Measurements from ENCODE around the gene NTN5. TPM values are rescaled to one million over a fixed set of nuclear protein-coding genes. Genes with fewer than 3 reads are reported as not detected.

NTN5 gene
- total RNA-seq, 1 donor from 2014 or later, result 0.11 TPM

DNA sequence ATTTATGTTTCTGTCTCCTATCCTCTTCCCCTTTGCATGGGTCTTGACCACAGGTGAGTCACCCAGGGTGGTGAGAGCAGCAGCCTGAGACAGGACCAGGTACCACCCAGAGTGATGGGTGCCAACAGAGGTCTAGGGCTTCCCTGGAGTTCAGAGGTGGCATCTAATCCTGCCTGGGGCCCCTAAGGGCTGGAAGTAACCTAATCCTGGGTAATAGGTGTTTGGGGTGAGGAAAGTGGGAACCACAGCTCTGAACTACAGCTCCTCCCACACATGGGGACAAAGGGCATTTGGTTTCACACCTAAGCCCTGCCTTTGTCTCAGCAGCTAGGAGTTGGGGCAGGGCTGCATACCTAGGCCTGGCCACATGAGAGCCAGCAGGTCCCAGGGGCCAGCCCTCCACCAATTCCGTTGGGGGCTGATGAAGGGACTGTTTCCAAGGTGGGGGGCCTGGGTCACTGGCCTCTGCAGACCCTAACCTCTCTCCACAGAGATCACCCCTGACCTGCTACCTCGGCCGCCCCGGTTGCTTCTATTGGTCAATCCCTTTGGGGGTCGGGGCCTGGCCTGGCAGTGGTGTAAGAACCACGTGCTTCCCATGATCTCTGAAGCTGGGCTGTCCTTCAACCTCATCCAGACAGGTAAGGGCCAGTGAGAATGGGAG lies 45.5 kb downstream of the NTN5 start:
- TF ChIP-seq, protein P1, sequence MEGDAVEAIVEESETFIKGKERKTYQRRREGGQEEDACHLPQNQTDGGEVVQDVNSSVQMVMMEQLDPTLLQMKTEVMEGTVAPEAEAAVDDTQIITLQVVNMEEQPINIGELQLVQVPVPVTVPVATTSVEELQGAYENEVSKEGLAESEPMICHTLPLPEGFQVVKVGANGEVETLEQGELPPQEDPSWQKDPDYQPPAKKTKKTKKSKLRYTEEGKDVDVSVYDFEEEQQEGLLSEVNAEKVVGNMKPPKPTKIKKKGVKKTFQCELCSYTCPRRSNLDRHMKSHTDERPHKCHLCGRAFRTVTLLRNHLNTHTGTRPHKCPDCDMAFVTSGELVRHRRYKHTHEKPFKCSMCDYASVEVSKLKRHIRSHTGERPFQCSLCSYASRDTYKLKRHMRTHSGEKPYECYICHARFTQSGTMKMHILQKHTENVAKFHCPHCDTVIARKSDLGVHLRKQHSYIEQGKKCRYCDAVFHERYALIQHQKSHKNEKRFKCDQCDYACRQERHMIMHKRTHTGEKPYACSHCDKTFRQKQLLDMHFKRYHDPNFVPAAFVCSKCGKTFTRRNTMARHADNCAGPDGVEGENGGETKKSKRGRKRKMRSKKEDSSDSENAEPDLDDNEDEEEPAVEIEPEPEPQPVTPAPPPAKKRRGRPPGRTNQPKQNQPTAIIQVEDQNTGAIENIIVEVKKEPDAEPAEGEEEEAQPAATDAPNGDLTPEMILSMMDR (IDR thresholded peaks at IDR 0.05; ENCODE audit: insufficient read depth, low read depth, low read length), result no peak
- no peak for TF ChIP-seq EZH2 (IDR thresholded peaks at IDR 0.05; ENCODE audit: insufficient read depth, low read length)
- no peak overlapping the region for H3K9ac ChIP-seq (ENCODE audit: low read length)
- no peaks in the 10 kb centered on the region for H3K9me3 ChIP-seq (ENCODE audit: insufficient read depth, low read depth, low read length)
- FAIRE-seq (no peak), DNase-seq (ENCODE audit: low read depth) (no peak)
- no peak overlapping the region for H3K4me2 ChIP-seq (ENCODE audit: low read length)
- Mint-ChIP-seq H3K4me1 (ENCODE audit: low read depth, unreplicated experiment) (peaks cover 9% of the 10 kb centered on the region), H3K9me3 (ENCODE audit: unreplicated experiment) (no peaks in the 10 kb centered on the region), H3K4me3 (ENCODE audit: unreplicated experiment) (peak overlapping the region; percentile 16), H3K27ac (ENCODE audit: unreplicated experiment) (no peak overlapping the region), H3K27me3 (ENCODE audit: low read depth, unreplicated experiment) (no peaks in the 10 kb centered on the region), H3K36me3 (ENCODE audit: low read depth, unreplicated experiment) (peaks cover 5% of the 10 kb centered on the region)
- H3K27ac ChIP-seq (ENCODE audit: low read depth, low read length), result no peak overlapping the region
- peaks cover 20% of the 10 kb centered on the region for H3K4me1 ChIP-seq (ENCODE audit: insufficient read depth, low read length)
- H4K20me1 ChIP-seq (ENCODE audit: insufficient read depth, low read length), result peaks cover 4% of the 10 kb centered on the region
- no peak overlapping the region for H3K4me3 ChIP-seq (ENCODE audit: insufficient read depth, low read depth, low read length)
- no peak overlapping the region for H2AFZ ChIP-seq (ENCODE audit: low read depth, low read length)
- H3K27me3 ChIP-seq (ENCODE audit: insufficient read depth, low read length), result no peaks in the 10 kb centered on the region
- H3K36me3 ChIP-seq (ENCODE audit: insufficient read depth, low read length), result no peaks in the 10 kb centered on the region
- peaks cover 17% of the 10 kb centered on the region for H3K79me2 ChIP-seq (ENCODE audit: insufficient read depth, low read length)

DNA sequence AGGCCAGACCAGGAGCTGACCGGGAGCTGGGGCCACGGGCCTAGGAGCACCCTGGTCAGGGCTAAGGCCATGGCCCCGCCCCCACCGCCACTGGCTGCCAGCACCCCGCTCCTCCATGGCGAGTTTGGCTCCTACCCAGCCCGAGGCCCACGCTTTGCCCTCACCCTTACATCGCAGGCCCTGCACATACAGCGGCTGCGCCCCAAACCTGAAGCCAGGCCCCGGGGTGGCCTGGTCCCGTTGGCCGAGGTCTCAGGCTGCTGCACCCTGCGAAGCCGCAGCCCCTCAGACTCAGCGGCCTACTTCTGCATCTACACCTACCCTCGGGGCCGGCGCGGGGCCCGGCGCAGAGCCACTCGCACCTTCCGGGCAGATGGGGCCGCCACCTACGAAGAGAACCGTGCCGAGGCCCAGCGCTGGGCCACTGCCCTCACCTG lies 46.9 kb downstream of the NTN5 start:
- FAIRE-seq (no peak), DNase-seq (ENCODE audit: low read depth) (no peak)
- no peaks in the 10 kb centered on the region for H3K27me3 Mint-ChIP-seq (ENCODE audit: low read depth, unreplicated experiment)
- no peaks in the 10 kb centered on the region for H3K27me3 ChIP-seq (ENCODE audit: insufficient read depth, low read length)
- no peak overlapping the region for H3K4me3 ChIP-seq (ENCODE audit: insufficient read depth, low read depth, low read length)
- H3K9ac ChIP-seq (ENCODE audit: low read length), result no peak overlapping the region
- H3K9me3 ChIP-seq (ENCODE audit: insufficient read depth, low read depth, low read length), result no peaks in the 10 kb centered on the region
- H3K27ac Mint-ChIP-seq (ENCODE audit: unreplicated experiment), result no peak overlapping the region
- TF ChIP-seq, protein P1 (IDR thresholded peaks at IDR 0.05; ENCODE audit: insufficient read depth, low read depth, low read length), result no peak
- TF ChIP-seq EZH2 (IDR thresholded peaks at IDR 0.05; ENCODE audit: insufficient read depth, low read length), result no peak
- H3K9me3 Mint-ChIP-seq (ENCODE audit: unreplicated experiment), result no peaks in the 10 kb centered on the region
- H3K4me1 Mint-ChIP-seq (ENCODE audit: low read depth, unreplicated experiment), result peaks cover 12% of the 10 kb centered on the region
- H3K79me2 ChIP-seq (ENCODE audit: insufficient read depth, low read length), result peaks cover 17% of the 10 kb centered on the region
- no peak overlapping the region for H2AFZ ChIP-seq (ENCODE audit: low read depth, low read length)
- H3K36me3 Mint-ChIP-seq (ENCODE audit: low read depth, unreplicated experiment), result peaks cover 5% of the 10 kb centered on the region
- no peak overlapping the region for H3K4me2 ChIP-seq (ENCODE audit: low read length)
- H4K20me1 ChIP-seq (ENCODE audit: insufficient read depth, low read length), result peaks cover 4% of the 10 kb centered on the region
- no peak overlapping the region for H3K27ac ChIP-seq (ENCODE audit: low read depth, low read length)
- no peaks in the 10 kb centered on the region for H3K36me3 ChIP-seq (ENCODE audit: insufficient read depth, low read length)
- no peak overlapping the region for H3K4me3 Mint-ChIP-seq (ENCODE audit: unreplicated experiment)
- H3K4me1 ChIP-seq (ENCODE audit: insufficient read depth, low read length), result peaks cover 18% of the 10 kb centered on the region
